ENCODE data around the gene G2E3.
"Not testable (repeated sequence)": the region's sequence is repeated elsewhere in the genome, so short reads cannot be mapped to it uniquely, and the experiment has no call there.

The G2E3 gene

GRCh38 chr14:30532264-30532663 is 26.7 kb upstream of the G2E3 start:
- Histone ChIP-seq H3K4me1 (ENCODE audit: control insufficient read depth, insufficient read depth, low read length) (peaks cover 14% of the 10 kb centered on the region), H3K4me3 (ENCODE audit: low read depth, low read length) (no peak overlapping the region), H3K36me3 (ENCODE audit: control insufficient read depth, insufficient read depth, low read length) (no peaks in the 10 kb centered on the region), H3K27me3 (ENCODE audit: control insufficient read depth, insufficient read depth, low read length) (no peaks in the 10 kb centered on the region), H3K9ac (ENCODE audit: low read depth, low read length) (no peak overlapping the region), H3K9me3 (ENCODE audit: control insufficient read depth, insufficient read depth, low read length) (no peaks in the 10 kb centered on the region)

- H3K9ac ChIP-seq (ENCODE audit: low read depth, low read length), result no peak overlapping the region
- no peaks in the 10 kb centered on the region for H3K27me3 ChIP-seq (ENCODE audit: control insufficient read depth, insufficient read depth, low read length)
- H3K4me1 ChIP-seq (ENCODE audit: control insufficient read depth, insufficient read depth, low read length), result peaks cover 14% of the 10 kb centered on the region
- H3K9me3 ChIP-seq (ENCODE audit: control insufficient read depth, insufficient read depth, low read length), result no peaks in the 10 kb centered on the region
- no peaks in the 10 kb centered on the region for H3K36me3 ChIP-seq (ENCODE audit: control insufficient read depth, insufficient read depth, low read length)
- H3K4me3 ChIP-seq (ENCODE audit: low read depth, low read length), result no peak overlapping the region
Observed at GRCh38 chr14:30533126-30533525, 25.8 kb upstream of the G2E3 start.

GRCh38 chr14:30541318-30541717 is 17.6 kb upstream of the G2E3 start:
- H3K4me3 ChIP-seq (ENCODE audit: low read depth, low read length), result no peak overlapping the region
- H3K36me3 ChIP-seq (ENCODE audit: control insufficient read depth, insufficient read depth, low read length), result no peaks in the 10 kb centered on the region
- no peaks in the 10 kb centered on the region for H3K4me1 ChIP-seq (ENCODE audit: control insufficient read depth, insufficient read depth, low read length)
- H3K9me3 ChIP-seq (ENCODE audit: control insufficient read depth, insufficient read depth, low read length), result no peaks in the 10 kb centered on the region
- H3K9ac ChIP-seq (ENCODE audit: low read depth, low read length), result no peak overlapping the region
- no peaks in the 10 kb centered on the region for H3K27me3 ChIP-seq (ENCODE audit: control insufficient read depth, insufficient read depth, low read length)

GRCh38 chr14:30546735-30547134 is 12.2 kb upstream of the G2E3 start:
- not testable (repeated sequence) for H3K27me3 ChIP-seq (ENCODE audit: control insufficient read depth, insufficient read depth, low read length); H3K9me3 ChIP-seq (ENCODE audit: control insufficient read depth, insufficient read depth, low read length); H3K4me1 ChIP-seq (ENCODE audit: control insufficient read depth, insufficient read depth, low read length); H3K36me3 ChIP-seq (ENCODE audit: control insufficient read depth, insufficient read depth, low read length); H3K4me3 ChIP-seq (ENCODE audit: low read depth, low read length); H3K9ac ChIP-seq (ENCODE audit: low read depth, low read length)

- H3K27me3 ChIP-seq (ENCODE audit: control insufficient read depth, insufficient read depth, low read length), result no peaks in the 10 kb centered on the region
- no peaks in the 10 kb centered on the region for H3K36me3 ChIP-seq (ENCODE audit: control insufficient read depth, insufficient read depth, low read length)
- H3K4me3 ChIP-seq (ENCODE audit: low read depth, low read length), result no peak overlapping the region
- no peaks in the 10 kb centered on the region for H3K4me1 ChIP-seq (ENCODE audit: control insufficient read depth, insufficient read depth, low read length)
- H3K9me3 ChIP-seq (ENCODE audit: control insufficient read depth, insufficient read depth, low read length), result no peaks in the 10 kb centered on the region
- no peak overlapping the region for H3K9ac ChIP-seq (ENCODE audit: low read depth, low read length)
Observed at GRCh38 chr14:30547388-30548048, 11.4 kb upstream of the G2E3 start.

DNA sequence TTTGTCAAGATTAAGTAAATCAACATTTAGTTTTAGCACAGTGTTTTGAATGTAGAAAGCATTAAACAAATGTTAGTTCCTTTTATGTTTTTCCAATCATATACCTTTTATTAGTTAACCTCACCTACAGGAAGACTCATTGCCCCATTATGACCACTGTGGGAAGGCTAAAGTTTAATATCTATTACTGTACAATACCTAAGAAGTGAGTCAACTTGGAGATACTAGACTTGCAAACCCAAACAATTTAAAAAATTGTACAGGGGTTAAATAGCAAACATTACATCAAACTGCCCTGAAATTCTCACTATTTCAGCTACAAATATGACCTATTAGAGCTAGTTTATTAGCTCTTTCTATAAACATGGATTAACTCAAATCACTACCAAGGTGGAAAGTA is 8.6 kb upstream of the G2E3 start:
- H3K4me1 ChIP-seq (ENCODE audit: control insufficient read depth, insufficient read depth, low read length), result no peaks in the 10 kb centered on the region
- H3K9ac ChIP-seq (ENCODE audit: low read depth, low read length), result no peak overlapping the region
- H3K36me3 ChIP-seq (ENCODE audit: control insufficient read depth, insufficient read depth, low read length), result no peaks in the 10 kb centered on the region
- no peaks in the 10 kb centered on the region for H3K27me3 ChIP-seq (ENCODE audit: control insufficient read depth, insufficient read depth, low read length)
- H3K4me3 ChIP-seq (ENCODE audit: low read depth, low read length), result no peak overlapping the region
- no peaks in the 10 kb centered on the region for H3K9me3 ChIP-seq (ENCODE audit: control insufficient read depth, insufficient read depth, low read length)

- Histone ChIP-seq H3K4me3 (ENCODE audit: low read depth, low read length) (no peak overlapping the region), H3K9ac (ENCODE audit: low read depth, low read length) (no peak overlapping the region), H3K36me3 (ENCODE audit: control insufficient read depth, insufficient read depth, low read length) (no peaks in the 10 kb centered on the region), H3K4me1 (ENCODE audit: control insufficient read depth, insufficient read depth, low read length) (no peaks in the 10 kb centered on the region), H3K9me3 (ENCODE audit: control insufficient read depth, insufficient read depth, low read length) (no peaks in the 10 kb centered on the region), H3K27me3 (ENCODE audit: control insufficient read depth, insufficient read depth, low read length) (no peaks in the 10 kb centered on the region)
Observed at GRCh38 chr14:30551460-30551859, 7.5 kb upstream of the G2E3 start.

DNA sequence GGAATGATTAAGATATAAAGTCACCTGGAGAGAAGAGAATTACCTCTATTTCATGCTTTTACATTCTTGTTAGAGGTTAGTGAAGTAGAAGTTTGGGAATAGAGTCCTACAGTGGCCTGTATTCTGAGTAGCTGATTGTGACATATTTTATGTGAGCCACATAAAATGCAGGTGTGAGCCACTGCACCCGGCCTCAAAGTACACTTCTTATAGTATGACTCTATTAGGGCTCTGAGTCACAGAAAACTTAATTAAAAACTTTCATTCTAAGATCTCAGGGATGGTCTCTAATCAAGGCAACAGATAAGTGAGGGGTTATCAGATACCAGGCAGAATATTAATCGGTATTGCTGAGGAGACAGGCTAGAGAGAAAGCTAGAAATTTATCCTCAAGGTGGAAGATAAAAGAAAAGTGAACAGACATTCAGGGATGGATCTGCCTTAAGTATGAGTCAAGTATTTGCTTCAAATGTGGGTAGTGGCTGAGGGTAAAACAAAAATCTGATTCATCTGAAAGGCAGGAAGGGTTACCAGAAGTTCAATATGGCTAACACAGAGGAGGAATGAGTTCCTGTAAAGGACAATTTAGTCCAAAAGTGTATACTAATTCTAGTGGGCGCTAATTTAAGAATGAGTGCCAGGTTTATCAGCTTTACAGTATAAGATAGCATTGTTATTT is 5.5 kb upstream of the G2E3 start:
- no peaks in the 10 kb centered on the region for H3K27me3 ChIP-seq (ENCODE audit: control insufficient read depth, insufficient read depth, low read length)
- H3K4me3 ChIP-seq (ENCODE audit: low read depth, low read length), result no peak overlapping the region
- H3K36me3 ChIP-seq (ENCODE audit: control insufficient read depth, insufficient read depth, low read length), result no peaks in the 10 kb centered on the region
- H3K4me1 ChIP-seq (ENCODE audit: control insufficient read depth, insufficient read depth, low read length), result no peaks in the 10 kb centered on the region
- H3K9ac ChIP-seq (ENCODE audit: low read depth, low read length), result no peak overlapping the region
- H3K9me3 ChIP-seq (ENCODE audit: control insufficient read depth, insufficient read depth, low read length), result no peaks in the 10 kb centered on the region

- H3K9me3 ChIP-seq (ENCODE audit: control insufficient read depth, insufficient read depth, low read length), result no peaks in the 10 kb centered on the region
- H3K9ac ChIP-seq (ENCODE audit: low read depth, low read length), result peak overlapping the region; percentile 84
- H3K4me3 ChIP-seq (ENCODE audit: low read depth, low read length), result peak overlapping the region; percentile 94
- H3K36me3 ChIP-seq (ENCODE audit: control insufficient read depth, insufficient read depth, low read length), result no peaks in the 10 kb centered on the region
- no peaks in the 10 kb centered on the region for H3K4me1 ChIP-seq (ENCODE audit: control insufficient read depth, insufficient read depth, low read length)
- H3K27me3 ChIP-seq (ENCODE audit: control insufficient read depth, insufficient read depth, low read length), result no peaks in the 10 kb centered on the region
Observed at GRCh38 chr14:30558362-30558674, 640 bp upstream of the G2E3 start.

DNA sequence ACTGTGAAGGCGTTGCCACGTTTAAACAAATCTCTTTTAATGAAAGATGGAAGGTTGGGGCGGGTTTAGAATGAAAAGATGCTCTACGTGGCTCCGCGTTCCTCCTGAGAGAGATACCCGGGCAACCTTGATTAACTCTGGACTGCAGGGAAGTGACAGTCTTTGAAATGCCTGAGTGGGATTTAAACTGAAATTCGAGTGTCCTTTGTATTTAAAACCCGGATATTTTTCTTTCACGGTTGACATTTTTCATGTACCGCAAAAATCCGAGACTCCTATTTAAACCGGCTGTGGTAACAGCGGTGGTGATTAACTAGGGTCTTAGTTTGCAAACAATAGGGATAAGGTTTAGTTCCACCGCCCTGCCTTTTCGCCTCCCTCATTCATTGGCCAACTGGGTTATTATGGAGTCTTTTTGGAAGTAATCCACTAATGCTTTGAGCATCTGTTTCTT is 707 bp downstream of the G2E3 start:
- Histone ChIP-seq H3K4me1 (ENCODE audit: control insufficient read depth, insufficient read depth, low read length) (no peaks in the 10 kb centered on the region), H3K36me3 (ENCODE audit: control insufficient read depth, insufficient read depth, low read length) (no peaks in the 10 kb centered on the region), H3K9ac (ENCODE audit: low read depth, low read length) (peak overlapping the region; percentile 84), H3K9me3 (ENCODE audit: control insufficient read depth, insufficient read depth, low read length) (no peaks in the 10 kb centered on the region), H3K27me3 (ENCODE audit: control insufficient read depth, insufficient read depth, low read length) (no peaks in the 10 kb centered on the region), H3K4me3 (ENCODE audit: low read depth, low read length) (peak overlapping the region; percentile 94)

GRCh38 chr14:30560581-30560980 is 1.6 kb downstream of the G2E3 start:
- H3K36me3 ChIP-seq (ENCODE audit: control insufficient read depth, insufficient read depth, low read length), result no peaks in the 10 kb centered on the region
- peak overlapping the region; percentile 94 for H3K4me3 ChIP-seq (ENCODE audit: low read depth, low read length)
- no peak overlapping the region for H3K9ac ChIP-seq (ENCODE audit: low read depth, low read length)
- no peaks in the 10 kb centered on the region for H3K9me3 ChIP-seq (ENCODE audit: control insufficient read depth, insufficient read depth, low read length)
- no peaks in the 10 kb centered on the region for H3K4me1 ChIP-seq (ENCODE audit: control insufficient read depth, insufficient read depth, low read length)
- H3K27me3 ChIP-seq (ENCODE audit: control insufficient read depth, insufficient read depth, low read length), result no peaks in the 10 kb centered on the region

DNA sequence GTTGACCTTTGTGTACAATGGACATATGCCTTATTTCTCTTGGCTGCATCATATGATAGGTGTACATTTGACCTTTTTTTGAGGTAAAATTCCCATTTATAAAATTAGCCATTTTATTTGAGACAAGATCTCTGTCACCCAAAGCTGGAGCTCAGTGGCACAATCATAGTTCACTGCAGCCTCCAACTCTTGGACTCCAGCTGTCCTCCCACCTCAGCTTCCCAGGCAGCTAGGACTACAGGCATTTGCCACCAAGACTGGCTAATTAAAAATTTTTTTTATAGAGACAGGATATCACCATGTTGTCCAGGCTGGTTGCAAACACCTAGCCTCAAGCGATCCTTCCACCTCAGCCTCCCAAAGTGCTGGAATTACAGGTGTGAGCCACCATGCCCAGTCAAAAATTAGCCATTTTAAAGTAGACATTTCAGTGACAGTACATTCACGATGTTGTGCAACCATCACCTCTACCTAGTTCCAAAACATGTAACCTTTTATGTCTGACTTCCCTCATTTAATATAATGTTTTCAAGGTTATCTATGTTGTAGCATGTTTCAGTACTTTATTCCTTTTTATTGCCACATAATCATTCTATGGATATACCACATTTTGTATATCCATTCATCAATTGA is 5.4 kb downstream of the G2E3 start:
- no peaks in the 10 kb centered on the region for H3K36me3 ChIP-seq (ENCODE audit: control insufficient read depth, insufficient read depth, low read length)
- no peaks in the 10 kb centered on the region for H3K9me3 ChIP-seq (ENCODE audit: control insufficient read depth, insufficient read depth, low read length)
- H3K4me1 ChIP-seq (ENCODE audit: control insufficient read depth, insufficient read depth, low read length), result peaks cover 3% of the 10 kb centered on the region
- no peak overlapping the region for H3K4me3 ChIP-seq (ENCODE audit: low read depth, low read length)
- no peaks in the 10 kb centered on the region for H3K27me3 ChIP-seq (ENCODE audit: control insufficient read depth, insufficient read depth, low read length)
- no peak overlapping the region for H3K9ac ChIP-seq (ENCODE audit: low read depth, low read length)

Data from iPS-15b (cell line).